Glomerular visceral epithelial cell (primary cell): ENCODE measurements around the gene SH3TC1.

ENCODE experiments used
- DNase-seq: peaks from one replicate; pipeline ENCODE4 v3.0.0-alpha.2; 2016; ENCODE audit errors: extremely low spot score

SH3TC1 gene

DNA sequence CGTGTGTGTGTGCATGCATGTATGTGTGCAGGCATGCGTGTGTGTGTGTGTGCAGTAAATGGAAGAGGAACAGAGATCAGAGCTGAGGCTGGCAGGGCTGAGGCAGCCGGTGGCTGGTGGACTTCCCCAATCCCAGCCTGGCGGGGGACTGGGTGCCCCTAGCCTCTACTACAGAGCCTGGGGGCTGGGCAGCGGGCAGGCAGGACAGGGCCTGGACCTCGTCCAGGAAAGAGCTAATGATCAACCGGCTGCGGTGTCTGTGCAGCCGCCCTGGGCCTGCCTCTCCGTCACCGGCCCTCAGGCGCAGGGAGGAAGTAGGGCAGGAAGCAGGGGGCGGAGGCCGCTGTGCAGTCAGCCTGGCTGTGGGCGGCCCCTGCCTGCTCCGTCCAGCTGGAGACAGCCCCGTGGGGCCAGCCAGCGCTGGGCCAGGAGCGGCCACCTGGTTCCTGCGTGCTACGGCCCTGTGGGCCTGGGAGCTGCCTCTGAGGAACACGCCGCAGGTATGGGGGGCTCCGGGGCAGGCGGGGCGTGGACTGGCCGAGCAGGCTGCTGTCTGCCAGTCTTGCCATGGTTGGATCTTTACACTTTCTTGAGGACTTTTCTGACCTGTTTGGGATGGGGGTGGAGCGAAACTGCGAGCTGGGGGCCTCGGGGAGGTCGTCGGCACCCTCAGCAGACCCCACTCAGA, at the start of gene SH3TC1:
Gene SH3TC1 (plus strand): TSS at position 385 of the 688 bp plus-strand sequence. CDS start 5,905 bp downstream, outside the sequence.
- DNase-seq = peak; percentile 96

- DNase-seq = no peak
Measured at GRCh38 chr4:8149664-8150063, 49.4 kb upstream of the SH3TC1 start.

DNA sequence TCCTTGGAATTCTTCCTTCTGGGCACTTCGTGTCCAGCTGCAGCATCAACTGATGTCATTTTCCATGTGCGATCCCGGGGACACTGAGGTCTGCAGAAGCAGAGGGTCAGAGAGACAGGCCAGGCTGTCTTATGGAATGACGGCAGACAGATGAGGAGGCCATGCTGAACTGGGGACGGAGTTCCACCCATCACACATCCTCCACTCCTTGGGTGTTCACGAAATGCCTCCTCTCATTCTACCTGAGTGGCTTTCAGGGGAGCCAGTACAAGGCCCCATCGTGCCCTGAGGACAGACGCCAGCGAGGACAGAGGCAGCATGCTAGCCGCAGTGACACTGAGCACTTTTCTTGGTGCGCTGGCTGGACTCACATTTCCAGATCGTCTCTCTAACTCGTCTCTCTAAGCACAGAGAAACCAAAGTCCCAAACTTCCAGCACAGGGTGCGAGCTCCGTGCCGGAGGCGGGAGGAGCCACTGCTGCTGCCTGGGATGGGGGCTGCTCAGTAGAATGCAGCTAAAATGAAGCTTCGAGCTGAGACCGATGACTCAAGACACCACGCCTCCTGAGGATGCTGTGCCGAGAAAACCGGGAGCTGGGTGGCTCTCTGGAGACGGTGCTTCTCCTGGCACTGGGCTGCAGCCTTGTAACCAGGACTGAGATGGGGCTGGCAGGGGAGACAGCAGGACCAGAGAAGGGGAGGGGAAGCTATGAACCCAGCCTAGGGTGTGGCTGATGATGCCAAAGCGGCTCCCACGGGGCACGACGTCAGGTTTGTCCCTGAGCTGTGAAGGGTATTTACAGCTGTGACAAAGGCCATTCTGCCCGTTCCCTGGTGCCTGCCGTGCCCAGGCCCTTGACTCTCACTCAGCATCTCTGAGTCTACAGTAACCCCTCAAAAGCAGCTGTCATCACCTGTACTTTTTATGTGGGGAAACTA, 48.7 kb upstream of the SH3TC1 start:
- DNase-seq = no peak

- DNase-seq = no peak
Measured at GRCh38 chr4:8151165-8151650, 47.9 kb upstream of the SH3TC1 start.

GRCh38 chr4:8152090-8152864, 46.8 kb upstream of the SH3TC1 start:
- DNase-seq = no peak

GRCh38 chr4:8152865-8153257, 46.2 kb upstream of the SH3TC1 start:
- DNase-seq = no peak

- DNase-seq = no peak
Measured at GRCh38 chr4:8153441-8153840, 45.6 kb upstream of the SH3TC1 start.

GRCh38 chr4:8155048-8155447, 44.0 kb upstream of the SH3TC1 start:
- no peak for DNase-seq

DNA sequence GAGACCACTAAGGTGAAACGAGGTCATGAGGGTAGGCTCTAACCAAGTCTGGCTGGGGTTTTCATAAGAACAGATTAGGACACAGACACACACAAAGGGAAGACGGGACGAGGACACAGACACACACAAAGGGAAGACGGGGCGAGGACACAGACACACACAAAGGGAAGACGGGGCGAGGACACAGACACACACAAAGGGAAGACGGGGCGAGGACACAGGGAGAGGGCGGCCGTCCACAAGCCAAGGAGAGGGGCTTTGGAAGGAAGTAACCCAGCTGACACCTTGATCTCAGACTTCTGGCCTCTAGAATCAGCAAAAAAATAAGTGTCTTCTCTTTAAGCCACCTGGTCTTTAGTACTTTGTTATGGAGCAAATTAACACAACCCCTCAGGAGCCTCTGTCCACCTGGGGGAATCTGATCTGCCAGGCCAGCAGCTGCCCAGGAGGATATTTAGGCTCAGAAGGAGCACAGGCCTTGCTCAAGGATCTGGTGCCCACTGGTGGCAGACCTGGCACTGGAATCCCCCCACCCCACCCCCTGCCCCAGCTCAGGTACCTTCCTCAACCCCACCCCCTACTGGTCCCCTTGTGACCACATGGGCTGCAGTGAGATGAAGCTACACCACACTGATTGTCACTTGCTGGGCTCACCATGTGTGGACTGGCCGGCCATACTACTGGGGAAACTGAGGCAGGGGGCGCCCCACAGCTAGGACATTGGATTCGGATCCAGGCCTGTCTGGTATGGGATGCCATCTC, 43.2 kb upstream of the SH3TC1 start:
- no peak for DNase-seq

DNA sequence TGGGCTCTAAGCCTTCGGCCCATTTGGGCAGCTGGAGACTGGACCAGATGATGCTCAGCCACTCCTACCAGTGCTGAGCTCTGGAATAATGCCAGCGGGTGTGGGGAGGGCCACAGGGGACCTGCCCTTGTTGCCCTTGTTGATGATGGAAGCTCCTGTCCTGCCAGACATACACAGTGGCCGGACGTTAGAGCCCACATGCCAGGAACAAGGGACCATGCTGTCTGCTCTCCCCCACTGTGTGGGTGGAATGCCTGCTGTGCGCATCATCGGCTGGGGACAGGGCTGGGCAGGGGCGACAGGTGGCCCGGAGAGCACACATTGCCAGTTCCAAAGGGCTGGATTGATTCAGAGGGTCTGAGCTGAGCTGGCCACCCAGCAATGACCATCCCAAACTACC, 42.5 kb upstream of the SH3TC1 start:
- DNase-seq = no peak

DNA sequence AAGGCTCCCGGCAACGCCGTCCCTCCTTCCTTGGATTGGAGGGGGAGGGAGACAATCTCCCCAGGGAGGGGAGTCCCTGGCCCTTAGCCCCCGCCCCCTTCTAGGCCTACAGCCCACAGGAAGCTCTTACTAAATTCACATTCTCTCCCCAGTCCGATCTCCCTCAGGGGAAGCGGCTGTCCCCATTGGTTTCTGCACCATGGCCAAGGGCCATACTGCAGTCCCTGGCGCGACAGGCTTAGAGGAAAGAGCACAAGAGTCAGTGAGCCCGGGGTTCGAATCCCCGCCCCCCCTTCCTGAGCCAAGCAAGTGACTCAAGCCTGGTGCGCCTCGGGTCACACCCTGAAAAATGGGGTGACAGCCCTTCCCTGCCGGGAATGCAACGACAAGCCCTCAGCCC, 41.6 kb upstream of the SH3TC1 start:
- no peak for DNase-seq

DNA sequence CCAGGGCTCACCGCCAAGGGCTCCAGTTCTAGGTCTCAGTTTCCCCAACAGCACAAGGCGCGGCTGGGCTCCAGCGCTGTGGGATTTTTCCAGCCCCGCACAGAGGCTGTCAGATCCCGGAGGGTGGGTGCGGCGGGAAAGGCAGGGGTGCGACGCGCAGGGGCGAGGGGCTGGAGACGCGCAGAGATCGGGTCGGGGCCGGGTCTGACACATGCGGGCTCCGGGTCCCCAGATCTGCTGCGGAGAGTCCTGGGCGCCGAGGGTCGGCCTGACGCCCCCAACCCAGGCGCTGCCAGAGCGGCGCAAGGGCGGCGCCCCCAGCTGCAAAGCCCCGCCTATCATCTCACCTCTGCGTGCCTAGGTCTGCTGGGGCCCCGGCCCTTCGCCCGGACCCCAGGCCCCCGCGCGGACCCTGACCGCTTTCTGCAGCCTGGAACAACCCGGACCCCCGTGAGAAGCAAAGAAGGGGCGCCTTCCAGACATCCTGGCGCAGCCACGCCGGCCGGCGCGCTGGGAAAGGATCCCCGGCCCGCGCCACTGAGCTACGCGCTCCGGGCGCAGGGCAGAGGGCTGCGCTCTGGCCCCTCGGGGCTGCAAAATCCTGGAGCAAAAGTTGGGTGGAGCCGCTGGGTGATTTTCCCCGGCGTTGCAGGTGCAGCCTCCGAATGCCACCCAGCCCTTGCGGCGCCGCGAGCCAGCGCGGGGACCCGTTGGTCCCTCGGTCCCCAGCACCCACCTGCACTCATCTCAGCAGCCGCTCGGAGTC, 41.0 kb upstream of the SH3TC1 start:
- no peak for DNase-seq

GRCh38 chr4:8158710-8159536, 40.2 kb upstream of the SH3TC1 start, which contains the start of gene ABLIM2:
Gene ABLIM2, minus strand, starts transcription at chr4:8158813. Its CDS starts 124 bp downstream, at chr4:8158689.
- peak; percentile 98 for DNase-seq

DNA sequence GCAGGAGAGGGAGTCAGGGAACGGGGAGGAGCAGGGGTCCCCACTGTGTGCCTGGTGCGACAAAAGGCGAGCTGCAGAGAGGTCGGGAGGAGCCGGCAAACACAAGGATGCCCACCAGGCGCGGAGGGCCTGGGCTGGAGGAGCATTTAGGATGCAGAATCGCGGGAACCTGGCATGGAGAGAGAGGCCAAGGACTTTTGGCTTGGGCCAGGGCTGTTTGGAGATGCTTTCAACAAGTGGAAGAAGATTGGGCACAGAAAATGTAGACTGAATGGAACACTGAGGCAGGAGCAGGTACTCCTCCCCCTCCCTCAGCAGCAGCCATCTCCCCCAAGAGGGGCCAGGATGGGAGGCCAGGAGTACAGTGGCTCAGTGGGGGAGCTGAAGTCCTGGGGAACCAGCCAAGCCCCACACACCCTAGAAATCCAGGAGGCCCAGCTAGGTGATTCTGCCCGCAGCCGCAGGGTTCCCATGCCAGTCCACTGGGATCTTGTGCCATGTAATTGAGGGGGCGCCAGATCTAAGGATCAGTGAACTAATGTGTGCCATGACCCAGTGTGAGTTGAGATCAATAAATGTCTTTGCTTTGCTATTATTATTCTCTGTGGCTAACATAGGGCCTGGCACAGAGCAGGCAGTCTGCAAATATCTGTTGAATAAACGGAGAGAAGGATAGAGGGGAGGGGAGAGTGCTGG, 39.4 kb upstream of the SH3TC1 start:
- DNase-seq = no peak

DNA sequence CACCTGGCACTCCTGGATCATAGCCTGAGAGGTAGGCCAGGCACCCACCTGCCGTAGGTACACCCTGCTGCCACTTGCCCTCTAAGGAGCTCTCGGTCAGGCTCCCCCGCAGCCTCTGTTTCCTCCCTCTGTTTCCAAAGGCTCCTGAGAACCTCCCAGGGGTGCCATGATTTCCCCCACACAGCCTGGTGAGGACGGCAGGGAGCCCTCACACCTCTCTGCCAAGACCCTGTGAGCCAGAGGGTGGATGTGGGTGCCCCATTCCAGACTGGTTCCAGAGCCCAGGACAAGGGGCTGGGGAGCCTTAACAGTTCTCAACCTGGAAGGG, 38.9 kb upstream of the SH3TC1 start:
- DNase-seq = no peak

DNA sequence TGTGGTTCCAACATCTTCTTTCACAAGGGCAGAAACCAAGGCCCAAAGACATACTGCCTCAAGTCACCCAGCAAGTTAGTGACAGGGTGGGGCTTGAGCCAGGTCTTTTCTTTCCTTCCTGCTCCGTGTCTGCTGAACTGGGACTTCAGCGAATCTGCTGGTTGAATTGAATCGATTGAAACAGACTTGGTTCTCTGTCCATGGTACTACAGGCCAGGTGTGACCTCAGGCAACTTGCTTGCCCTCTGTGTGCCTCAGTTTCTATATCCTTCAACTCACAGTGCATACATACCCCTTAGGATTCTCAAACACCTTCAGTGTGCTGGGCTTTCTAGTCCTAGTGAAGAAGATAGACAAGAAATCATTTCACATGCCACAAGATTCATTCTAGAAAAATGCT, 38.5 kb upstream of the SH3TC1 start:
- DNase-seq = no peak

DNA sequence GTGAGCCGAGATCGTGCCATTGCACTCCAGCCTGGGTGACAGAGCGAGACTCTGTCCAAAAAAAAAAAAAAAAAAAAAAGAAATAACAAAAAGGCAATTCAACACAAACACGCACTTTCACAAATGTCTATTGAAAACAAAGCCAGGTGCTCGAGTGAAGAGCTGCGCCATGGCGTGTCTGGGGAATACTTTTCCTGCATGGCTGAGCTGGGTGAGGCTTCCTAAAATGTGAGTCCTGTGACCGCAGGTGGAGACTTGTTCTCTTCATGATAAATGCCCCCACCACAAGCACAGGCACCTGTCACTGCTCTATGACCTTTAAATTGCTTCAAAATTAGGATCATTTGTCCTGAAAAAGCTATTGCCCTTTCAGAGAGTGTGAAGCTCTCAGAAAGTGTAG, 36.5 kb upstream of the SH3TC1 start:
- no peak for DNase-seq

GRCh38 chr4:8163026-8163425, 36.1 kb upstream of the SH3TC1 start:
- DNase-seq = no peak
